ENCODE results near the gene IDH3A.

GRCh38 chr15:78179286-78179840, 30.2 kb downstream of the IDH3A start:
- TF ChIP-seq POLR2A (IDR thresholded peaks at IDR 0.05) (no peak), CTCF (IDR thresholded peaks at IDR 0.05) (no peak)
